Measurements from ENCODE around the gene LIG1.

LIG1 gene

GRCh38 chr19:48181505-48181904 lies 11.4 kb upstream of the LIG1 start:
- no peak for DNase-seq

GRCh38 chr19:48176226-48176625 lies 6.1 kb upstream of the LIG1 start:
- DNase-seq = no peak

GRCh38 chr19:48175578-48175977 lies 5.4 kb upstream of the LIG1 start:
- no peak for DNase-seq

GRCh38 chr19:48174445-48175030 lies 4.4 kb upstream of the LIG1 start:
- DNase-seq = no peak

GRCh38 chr19:48171710-48172109 lies 1.6 kb upstream of the LIG1 start:
- peak; percentile 33 for DNase-seq

- no peak for DNase-seq
Measured at GRCh38 chr19:48170817-48171347, 738 bp upstream of the LIG1 start.

GRCh38 chr19:48169578-48169938 lies 586 bp downstream of the LIG1 start:
- peak; percentile 34 for DNase-seq

GRCh38 chr19:48168689-48169088 lies 1.5 kb downstream of the LIG1 start:
- no peak for DNase-seq

- DNase-seq = no peak
Measured at GRCh38 chr19:48158210-48158790, 11.8 kb downstream of the LIG1 start.

GRCh38 chr19:48154003-48154402 lies 16.1 kb downstream of the LIG1 start:
- no peak for DNase-seq

GRCh38 chr19:48152551-48152950 lies 17.6 kb downstream of the LIG1 start:
- DNase-seq = peak; percentile 4

GRCh38 chr19:48149430-48149829 lies 20.7 kb downstream of the LIG1 start:
- no peak for DNase-seq

GRCh38 chr19:48148576-48148975 lies 21.6 kb downstream of the LIG1 start:
- no peak for DNase-seq

GRCh38 chr19:48147597-48148175 lies 22.5 kb downstream of the LIG1 start:
- DNase-seq = no peak

- no peak for DNase-seq
Measured at GRCh38 chr19:48139053-48139452, 31.1 kb downstream of the LIG1 start.

- DNase-seq = no peak
Measured at GRCh38 chr19:48137411-48137810, 32.7 kb downstream of the LIG1 start.

GRCh38 chr19:48136547-48136946 lies 33.6 kb downstream of the LIG1 start:
- no peak for DNase-seq

- DNase-seq = no peak
Measured at GRCh38 chr19:48135411-48135810, 34.7 kb downstream of the LIG1 start.

- DNase-seq = no peak
Measured at GRCh38 chr19:48133094-48133493, 37.0 kb downstream of the LIG1 start.

GRCh38 chr19:48127561-48127960 lies 42.6 kb downstream of the LIG1 start:
- DNase-seq = no peak

- no peak for DNase-seq
Measured at GRCh38 chr19:48123907-48124651, 46.1 kb downstream of the LIG1 start.

- DNase-seq = no peak
Measured at GRCh38 chr19:48122421-48122820, 47.7 kb downstream of the LIG1 start.

GRCh38 chr19:48121909-48122371 lies 48.2 kb downstream of the LIG1 start:
- DNase-seq = no peak

- no peak for DNase-seq
Measured at GRCh38 chr19:48121066-48121465, 49.1 kb downstream of the LIG1 start.

All from SHP77 treated with DMSO at 0.1 percent for 48 hours (cell line).